WTC11 (cell line): ENCODE data around the gene ADAMTS18. TPM values are rescaled to one million over a fixed set of nuclear protein-coding genes. Genes with fewer than 3 reads are reported as not detected.

Experiments
- ATAC-seq: fragments of 200-7000 bp; cut with Tn5 transposase; 2 replicates; pipeline ENCODE4 v1.10.0; 2021; ENCODE audit warnings: mild to moderate bottlenecking, moderate library complexity
- CTCF ChIA-PET: fragments of 300-600 bp; sonication (Branson Sonifier 250); formaldehyde crosslinking; loops from one replicate; lab custom pipeline; 2021; ENCODE audit warnings: antibody characterized with exemption; lab: Charles Lee
- POLR2A ChIA-PET: fragments of 350-600 bp; sonication (Branson Sonifier 250); formaldehyde crosslinking; loops from one replicate; lab custom pipeline; 2021; ENCODE audit warnings: antibody characterized with exemption; lab: Charles Lee
- DNase-seq: peaks from one replicate; pipeline ENCODE4 v3.0.0; 2021; ENCODE audit warnings: low spot score
- H3K27ac Mint-ChIP-seq: 2 replicates; pipeline ENCODE4 v1.8.0; 2021; ENCODE audit warnings: mixed read lengths
- H3K27me3 Mint-ChIP-seq: 2 replicates; pipeline ENCODE4 v1.8.0; 2021; ENCODE audit warnings: low read depth, mild to moderate bottlenecking, moderate library complexity, mixed read lengths
- H3K36me3 Mint-ChIP-seq: 2 replicates; pipeline ENCODE4 v1.8.0; 2021; ENCODE audit warnings: mixed read lengths
- H3K4me1 Mint-ChIP-seq: 2 replicates; pipeline ENCODE4 v1.8.0; 2022; ENCODE audit warnings: mixed read lengths
- H3K4me3 Mint-ChIP-seq: 2 replicates; pipeline ENCODE4 v1.8.0; 2021; ENCODE audit warnings: mild to moderate bottlenecking, moderate library complexity, mixed read lengths
- H3K9me3 Mint-ChIP-seq: 2 replicates; pipeline ENCODE4 v1.8.0; 2021; ENCODE audit warnings: mixed read lengths
- CREB1 ChIP-seq: sonication (generic); formaldehyde crosslinking; IDR thresholded peaks from 2 replicates; pipeline ENCODE4 v1.8.0; 2023; ENCODE audit warnings: mild to moderate bottlenecking, missing genetic modification reagents
- FOXJ3 ChIP-seq: sonication (generic); formaldehyde crosslinking; IDR thresholded peaks from 2 replicates; pipeline ENCODE4 v1.9.0; 2021; ENCODE audit warnings: missing genetic modification reagents, mild to moderate bottlenecking, borderline replicate concordance
- GABPB1 ChIP-seq: sonication (generic); formaldehyde crosslinking; IDR thresholded peaks from 2 replicates; pipeline ENCODE4 v1.8.1; 2023; ENCODE audit warnings: mild to moderate bottlenecking, missing genetic modification reagents
- HMGA2 ChIP-seq: fragments of 250-450 bp; sonication (Bioruptor Pico); IDR thresholded peaks from 2 replicates; pipeline ENCODE4 v1.4.0; 2021; ENCODE audit warnings: mild to moderate bottlenecking, moderate library complexity
- JUN ChIP-seq: sonication (generic); formaldehyde crosslinking; IDR thresholded peaks from 2 replicates; pipeline ENCODE4 v1.8.0; 2023; ENCODE audit warnings: mild to moderate bottlenecking, missing genetic modification reagents
- NFATC4 ChIP-seq: fragments of 250-450 bp; sonication (Bioruptor Pico); IDR thresholded peaks from 2 replicates; pipeline ENCODE4 v1.9.0; 2021; ENCODE audit warnings: mild to moderate bottlenecking
- RELA ChIP-seq: sonication (generic); formaldehyde crosslinking; IDR thresholded peaks from 2 replicates; pipeline ENCODE4 v1.8.1; 2022; ENCODE audit warnings: missing genetic modification reagents, mild to moderate bottlenecking, borderline replicate concordance
- RORB ChIP-seq: fragments of 250-450 bp; sonication (Bioruptor Pico); IDR thresholded peaks from 2 replicates; pipeline ENCODE4 v1.9.0; 2021; ENCODE audit warnings: mild to moderate bottlenecking
- SMAD3 ChIP-seq: sonication (generic); formaldehyde crosslinking; IDR thresholded peaks from 2 replicates; pipeline ENCODE4 v1.8.0; 2022; ENCODE audit warnings: missing genetic modification reagents, mild to moderate bottlenecking, borderline replicate concordance
- SOX15 ChIP-seq: fragments of 250-450 bp; sonication (Bioruptor Pico); IDR thresholded peaks from 2 replicates; pipeline ENCODE4 v1.9.0; 2021; ENCODE audit warnings: mild to moderate bottlenecking
- ZNF138 ChIP-seq: sonication (generic); formaldehyde crosslinking; conservative IDR thresholded peaks from 2 replicates; pipeline ENCODE4 v1.8.1; 2022; ENCODE audit warnings: mild to moderate bottlenecking, moderate library complexity, missing genetic modification reagents
- ZNF219 ChIP-seq: sonication (generic); formaldehyde crosslinking; IDR thresholded peaks from 2 replicates; pipeline ENCODE4 v1.8.0; 2023; ENCODE audit warnings: missing genetic modification reagents, mild to moderate bottlenecking, borderline replicate concordance
- ZNF263 ChIP-seq: sonication (generic); formaldehyde crosslinking; IDR thresholded peaks from 2 replicates; pipeline ENCODE4 v1.8.1; 2022; ENCODE audit warnings: low read depth, mild to moderate bottlenecking, moderate library complexity, missing genetic modification reagents
- total RNA-seq: library from RNA; stranded (reverse); gene quantifications from 3 replicates; pipeline ENCODE4 v1.2.3, GENCODE V29; 2021
- TF ChIP-seq, protein P1 (sequence below): sonication (generic); formaldehyde crosslinking; IDR thresholded peaks from 2 replicates; pipeline ENCODE4 v1.8.1; 2022; ENCODE audit warnings: low read depth, mild to moderate bottlenecking, moderate library complexity, missing genetic modification reagents, borderline replicate concordance
- TF ChIP-seq, protein P2 (sequence below): sonication (generic); formaldehyde crosslinking; IDR thresholded peaks from 2 replicates; pipeline ENCODE4 v1.8.1; 2023; ENCODE audit warnings: mild to moderate bottlenecking, moderate library complexity, missing genetic modification reagents
- TF ChIP-seq, protein P3 (sequence below): sonication (generic); formaldehyde crosslinking; conservative IDR thresholded peaks from 2 replicates; pipeline ENCODE4 v1.8.1; 2022; ENCODE audit warnings: mild to moderate bottlenecking, missing genetic modification reagents
- TF ChIP-seq, protein P4 (sequence below): sonication (generic); formaldehyde crosslinking; IDR thresholded peaks from 2 replicates; pipeline ENCODE4 v1.8.1; 2023; ENCODE audit warnings: mild to moderate bottlenecking, missing genetic modification reagents, moderate library complexity
- TF ChIP-seq, protein P5 (sequence below): fragments of 250-450 bp; sonication (Bioruptor Pico); IDR thresholded peaks from 2 replicates; pipeline ENCODE4 v1.9.0; 2021; ENCODE audit warnings: mild to moderate bottlenecking, borderline replicate concordance
- TF ChIP-seq, protein P6 (sequence below): sonication (generic); formaldehyde crosslinking; IDR thresholded peaks from 2 replicates; pipeline ENCODE4 v1.8.1; 2022; ENCODE audit warnings: mild to moderate bottlenecking, moderate library complexity, missing genetic modification reagents
- TF ChIP-seq, protein P7 (sequence below): fragments of 250-450 bp; sonication (Bioruptor Pico); IDR thresholded peaks from 2 replicates; pipeline ENCODE4 v1.8.0; 2021; ENCODE audit warnings: mild to moderate bottlenecking
- TF ChIP-seq, protein P8 (sequence below): fragments of 250-450 bp; sonication (Bioruptor Pico); IDR thresholded peaks from 2 replicates; pipeline ENCODE4 v1.9.0; 2021; ENCODE audit warnings: mild to moderate bottlenecking
- TF ChIP-seq, protein P9 (sequence below): sonication (generic); formaldehyde crosslinking; IDR thresholded peaks from 2 replicates; pipeline ENCODE4 v1.8.0; 2023; ENCODE audit warnings: missing genetic modification reagents

Gene ADAMTS18
- total RNA-seq, 1 experiment from 2014 or later, result 0.17 TPM

DNA sequence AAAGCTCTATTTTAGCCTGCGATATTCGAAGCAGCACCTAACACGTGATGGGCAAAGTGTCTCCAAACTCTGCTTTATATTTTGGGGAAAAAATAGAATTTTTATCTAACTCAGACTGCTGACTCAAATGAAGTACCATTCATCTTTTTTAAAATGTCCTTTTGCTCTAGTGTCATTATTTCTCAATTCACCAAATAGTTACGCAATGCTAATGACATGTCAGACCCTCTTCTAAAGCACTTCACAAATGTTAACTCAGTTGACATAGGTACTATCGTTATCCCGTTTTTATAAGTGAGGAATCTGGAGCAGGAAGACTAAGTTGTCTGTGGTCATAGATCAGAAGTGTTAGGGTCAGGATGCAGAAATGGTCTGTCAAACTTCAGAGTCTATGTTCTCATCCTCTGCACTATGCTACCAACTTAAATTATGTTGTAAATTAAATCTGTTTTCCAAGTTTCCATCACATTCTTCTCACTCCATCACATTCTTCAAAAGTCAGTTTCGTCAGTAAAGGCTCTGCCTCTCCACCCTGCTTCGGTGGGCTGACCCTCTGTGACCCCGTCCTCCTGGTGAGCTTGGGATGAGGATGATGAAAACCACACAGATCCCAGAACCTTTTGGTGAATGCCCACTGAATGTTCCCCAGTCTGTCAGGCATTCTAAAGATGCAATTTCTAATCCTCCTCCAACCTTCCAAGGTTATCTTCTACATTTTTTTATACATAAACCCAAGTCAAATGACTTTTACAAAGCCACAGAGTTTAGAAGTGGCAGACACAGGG lies 102.8 kb downstream of the ADAMTS18 start:
- CTCF ChIA-PET, result no interaction called here
- no peak overlapping the region for H3K4me3 Mint-ChIP-seq
- POLR2A ChIA-PET, result no interaction called here
- H3K36me3 Mint-ChIP-seq, result no peaks in the 10 kb centered on the region
- DNase-seq (no peak), ATAC-seq (no peak)
- peaks cover 1% of the 10 kb centered on the region; the same call in 1 of the 2 replicates for H3K27me3 Mint-ChIP-seq
- no peak overlapping the region for H3K27ac Mint-ChIP-seq
- no peak for TF ChIP-seq SMAD3 (CRISPR knock-in tag)
- TF ChIP-seq, protein P1, sequence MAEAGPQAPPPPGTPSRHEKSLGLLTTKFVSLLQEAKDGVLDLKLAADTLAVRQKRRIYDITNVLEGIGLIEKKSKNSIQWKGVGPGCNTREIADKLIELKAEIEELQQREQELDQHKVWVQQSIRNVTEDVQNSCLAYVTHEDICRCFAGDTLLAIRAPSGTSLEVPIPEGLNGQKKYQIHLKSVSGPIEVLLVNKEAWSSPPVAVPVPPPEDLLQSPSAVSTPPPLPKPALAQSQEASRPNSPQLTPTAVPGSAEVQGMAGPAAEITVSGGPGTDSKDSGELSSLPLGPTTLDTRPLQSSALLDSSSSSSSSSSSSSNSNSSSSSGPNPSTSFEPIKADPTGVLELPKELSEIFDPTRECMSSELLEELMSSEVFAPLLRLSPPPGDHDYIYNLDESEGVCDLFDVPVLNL (CRISPR knock-in tag), result no peak
- TF ChIP-seq, protein P2, sequence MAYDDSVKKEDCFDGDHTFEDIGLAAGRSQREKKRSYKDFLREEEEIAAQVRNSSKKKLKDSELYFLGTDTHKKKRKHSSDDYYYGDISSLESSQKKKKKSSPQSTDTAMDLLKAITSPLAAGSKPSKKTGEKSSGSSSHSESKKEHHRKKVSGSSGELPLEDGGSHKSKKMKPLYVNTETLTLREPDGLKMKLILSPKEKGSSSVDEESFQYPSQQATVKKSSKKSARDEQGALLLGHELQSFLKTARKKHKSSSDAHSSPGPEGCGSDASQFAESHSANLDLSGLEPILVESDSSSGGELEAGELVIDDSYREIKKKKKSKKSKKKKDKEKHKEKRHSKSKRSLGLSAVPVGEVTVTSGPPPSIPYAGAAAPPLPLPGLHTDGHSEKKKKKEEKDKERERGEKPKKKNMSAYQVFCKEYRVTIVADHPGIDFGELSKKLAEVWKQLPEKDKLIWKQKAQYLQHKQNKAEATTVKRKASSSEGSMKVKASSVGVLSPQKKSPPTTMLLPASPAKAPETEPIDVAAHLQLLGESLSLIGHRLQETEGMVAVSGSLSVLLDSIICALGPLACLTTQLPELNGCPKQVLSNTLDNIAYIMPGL (CRISPR knock-in tag), result no peak
- TF ChIP-seq HMGA2 (CRISPR knock-in tag), result no peak
- TF ChIP-seq, protein P3, sequence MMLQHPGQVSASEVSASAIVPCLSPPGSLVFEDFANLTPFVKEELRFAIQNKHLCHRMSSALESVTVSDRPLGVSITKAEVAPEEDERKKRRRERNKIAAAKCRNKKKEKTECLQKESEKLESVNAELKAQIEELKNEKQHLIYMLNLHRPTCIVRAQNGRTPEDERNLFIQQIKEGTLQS (CRISPR knock-in tag), result no peak
- no peak for TF ChIP-seq CREB1 (CRISPR knock-in tag)
- TF ChIP-seq RORB, result no peak
- TF ChIP-seq SOX15, result no peak
- TF ChIP-seq FOXJ3 (CRISPR knock-in tag), result no peak
- TF ChIP-seq ZNF219, result no peak
- TF ChIP-seq, protein P4, sequence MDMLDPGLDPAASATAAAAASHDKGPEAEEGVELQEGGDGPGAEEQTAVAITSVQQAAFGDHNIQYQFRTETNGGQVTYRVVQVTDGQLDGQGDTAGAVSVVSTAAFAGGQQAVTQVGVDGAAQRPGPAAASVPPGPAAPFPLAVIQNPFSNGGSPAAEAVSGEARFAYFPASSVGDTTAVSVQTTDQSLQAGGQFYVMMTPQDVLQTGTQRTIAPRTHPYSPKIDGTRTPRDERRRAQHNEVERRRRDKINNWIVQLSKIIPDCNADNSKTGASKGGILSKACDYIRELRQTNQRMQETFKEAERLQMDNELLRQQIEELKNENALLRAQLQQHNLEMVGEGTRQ (CRISPR knock-in tag), result no peak
- no peak for TF ChIP-seq JUN
- TF ChIP-seq RELA (CRISPR knock-in tag), result no peak
- no peak for TF ChIP-seq ZNF263 (CRISPR knock-in tag)
- TF ChIP-seq, protein P5, sequence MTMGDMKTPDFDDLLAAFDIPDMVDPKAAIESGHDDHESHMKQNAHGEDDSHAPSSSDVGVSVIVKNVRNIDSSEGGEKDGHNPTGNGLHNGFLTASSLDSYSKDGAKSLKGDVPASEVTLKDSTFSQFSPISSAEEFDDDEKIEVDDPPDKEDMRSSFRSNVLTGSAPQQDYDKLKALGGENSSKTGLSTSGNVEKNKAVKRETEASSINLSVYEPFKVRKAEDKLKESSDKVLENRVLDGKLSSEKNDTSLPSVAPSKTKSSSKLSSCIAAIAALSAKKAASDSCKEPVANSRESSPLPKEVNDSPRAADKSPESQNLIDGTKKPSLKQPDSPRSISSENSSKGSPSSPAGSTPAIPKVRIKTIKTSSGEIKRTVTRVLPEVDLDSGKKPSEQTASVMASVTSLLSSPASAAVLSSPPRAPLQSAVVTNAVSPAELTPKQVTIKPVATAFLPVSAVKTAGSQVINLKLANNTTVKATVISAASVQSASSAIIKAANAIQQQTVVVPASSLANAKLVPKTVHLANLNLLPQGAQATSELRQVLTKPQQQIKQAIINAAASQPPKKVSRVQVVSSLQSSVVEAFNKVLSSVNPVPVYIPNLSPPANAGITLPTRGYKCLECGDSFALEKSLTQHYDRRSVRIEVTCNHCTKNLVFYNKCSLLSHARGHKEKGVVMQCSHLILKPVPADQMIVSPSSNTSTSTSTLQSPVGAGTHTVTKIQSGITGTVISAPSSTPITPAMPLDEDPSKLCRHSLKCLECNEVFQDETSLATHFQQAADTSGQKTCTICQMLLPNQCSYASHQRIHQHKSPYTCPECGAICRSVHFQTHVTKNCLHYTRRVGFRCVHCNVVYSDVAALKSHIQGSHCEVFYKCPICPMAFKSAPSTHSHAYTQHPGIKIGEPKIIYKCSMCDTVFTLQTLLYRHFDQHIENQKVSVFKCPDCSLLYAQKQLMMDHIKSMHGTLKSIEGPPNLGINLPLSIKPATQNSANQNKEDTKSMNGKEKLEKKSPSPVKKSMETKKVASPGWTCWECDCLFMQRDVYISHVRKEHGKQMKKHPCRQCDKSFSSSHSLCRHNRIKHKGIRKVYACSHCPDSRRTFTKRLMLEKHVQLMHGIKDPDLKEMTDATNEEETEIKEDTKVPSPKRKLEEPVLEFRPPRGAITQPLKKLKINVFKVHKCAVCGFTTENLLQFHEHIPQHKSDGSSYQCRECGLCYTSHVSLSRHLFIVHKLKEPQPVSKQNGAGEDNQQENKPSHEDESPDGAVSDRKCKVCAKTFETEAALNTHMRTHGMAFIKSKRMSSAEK (CRISPR knock-in tag), result no peak
- no peak for TF ChIP-seq ZNF138 (CRISPR knock-in tag)
- H3K4me1 Mint-ChIP-seq, result peaks cover 25% of the 10 kb centered on the region
- H3K9me3 Mint-ChIP-seq, result no peaks in the 10 kb centered on the region

DNA sequence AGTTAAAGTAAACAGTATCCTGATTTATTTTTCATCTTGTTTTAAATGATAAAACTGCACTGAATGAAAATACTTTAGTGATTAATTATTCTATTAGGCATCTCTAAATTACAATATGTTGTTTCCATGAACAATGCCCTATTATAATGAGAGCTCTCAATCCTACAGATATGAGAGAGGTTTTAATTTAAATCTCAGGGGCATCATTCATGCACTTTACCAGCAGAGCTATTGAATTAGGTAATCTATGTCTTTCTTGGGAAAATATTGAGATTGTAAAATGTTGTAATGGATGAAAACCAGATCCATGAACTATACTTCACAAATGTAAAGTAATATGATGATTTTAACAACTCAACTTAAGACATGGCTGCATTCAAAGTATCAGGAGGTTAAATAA lies 103.8 kb downstream of the ADAMTS18 start:
- ATAC-seq (no peak), DNase-seq (no peak)
- no peak overlapping the region for H3K27ac Mint-ChIP-seq
- H3K27me3 Mint-ChIP-seq, result no peaks in the 10 kb centered on the region
- H3K4me3 Mint-ChIP-seq, result no peak overlapping the region
- H3K9me3 Mint-ChIP-seq, result no peaks in the 10 kb centered on the region
- no peaks in the 10 kb centered on the region for H3K36me3 Mint-ChIP-seq
- ChIA-PET POLR2A (no interaction called here), CTCF (no interaction called here)
- H3K4me1 Mint-ChIP-seq, result peaks cover 16% of the 10 kb centered on the region
- no peak for TF ChIP-seq NFATC4 (CRISPR knock-in tag)
- TF ChIP-seq GABPB1 (CRISPR knock-in tag), result no peak
- TF ChIP-seq HMGA2 (CRISPR knock-in tag), result no peak
- TF ChIP-seq, protein P6, sequence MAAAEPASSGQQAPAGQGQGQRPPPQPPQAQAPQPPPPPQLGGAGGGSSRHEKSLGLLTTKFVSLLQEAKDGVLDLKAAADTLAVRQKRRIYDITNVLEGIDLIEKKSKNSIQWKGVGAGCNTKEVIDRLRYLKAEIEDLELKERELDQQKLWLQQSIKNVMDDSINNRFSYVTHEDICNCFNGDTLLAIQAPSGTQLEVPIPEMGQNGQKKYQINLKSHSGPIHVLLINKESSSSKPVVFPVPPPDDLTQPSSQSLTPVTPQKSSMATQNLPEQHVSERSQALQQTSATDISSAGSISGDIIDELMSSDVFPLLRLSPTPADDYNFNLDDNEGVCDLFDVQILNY (CRISPR knock-in tag), result no peak
- TF ChIP-seq, protein P7, sequence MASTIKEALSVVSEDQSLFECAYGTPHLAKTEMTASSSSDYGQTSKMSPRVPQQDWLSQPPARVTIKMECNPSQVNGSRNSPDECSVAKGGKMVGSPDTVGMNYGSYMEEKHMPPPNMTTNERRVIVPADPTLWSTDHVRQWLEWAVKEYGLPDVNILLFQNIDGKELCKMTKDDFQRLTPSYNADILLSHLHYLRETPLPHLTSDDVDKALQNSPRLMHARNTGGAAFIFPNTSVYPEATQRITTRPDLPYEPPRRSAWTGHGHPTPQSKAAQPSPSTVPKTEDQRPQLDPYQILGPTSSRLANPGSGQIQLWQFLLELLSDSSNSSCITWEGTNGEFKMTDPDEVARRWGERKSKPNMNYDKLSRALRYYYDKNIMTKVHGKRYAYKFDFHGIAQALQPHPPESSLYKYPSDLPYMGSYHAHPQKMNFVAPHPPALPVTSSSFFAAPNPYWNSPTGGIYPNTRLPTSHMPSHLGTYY (CRISPR knock-in tag), result no peak
- TF ChIP-seq, protein P8, sequence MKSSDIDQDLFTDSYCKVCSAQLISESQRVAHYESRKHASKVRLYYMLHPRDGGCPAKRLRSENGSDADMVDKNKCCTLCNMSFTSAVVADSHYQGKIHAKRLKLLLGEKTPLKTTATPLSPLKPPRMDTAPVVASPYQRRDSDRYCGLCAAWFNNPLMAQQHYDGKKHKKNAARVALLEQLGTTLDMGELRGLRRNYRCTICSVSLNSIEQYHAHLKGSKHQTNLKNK (CRISPR knock-in tag), result no peak
- TF ChIP-seq, protein P4 (CRISPR knock-in tag), result no peak
- no peak for TF ChIP-seq JUN
- TF ChIP-seq, protein P9, sequence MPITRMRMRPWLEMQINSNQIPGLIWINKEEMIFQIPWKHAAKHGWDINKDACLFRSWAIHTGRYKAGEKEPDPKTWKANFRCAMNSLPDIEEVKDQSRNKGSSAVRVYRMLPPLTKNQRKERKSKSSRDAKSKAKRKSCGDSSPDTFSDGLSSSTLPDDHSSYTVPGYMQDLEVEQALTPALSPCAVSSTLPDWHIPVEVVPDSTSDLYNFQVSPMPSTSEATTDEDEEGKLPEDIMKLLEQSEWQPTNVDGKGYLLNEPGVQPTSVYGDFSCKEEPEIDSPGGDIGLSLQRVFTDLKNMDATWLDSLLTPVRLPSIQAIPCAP (CRISPR knock-in tag), result no peak
